GM19240 (cell line): ENCODE results near the gene ADAM8.
"Not testable (repeated sequence)": the region's sequence is repeated elsewhere in the genome, so short reads cannot be mapped to it uniquely, and the experiment has no call there.

ENCODE experiments used
- DNase-seq: peaks from one replicate; pipeline ENCODE4 v3.0.0; 2011; ENCODE audit warnings: low spot score; ENCODE audit not compliant: insufficient read length

Gene ADAM8

DNA sequence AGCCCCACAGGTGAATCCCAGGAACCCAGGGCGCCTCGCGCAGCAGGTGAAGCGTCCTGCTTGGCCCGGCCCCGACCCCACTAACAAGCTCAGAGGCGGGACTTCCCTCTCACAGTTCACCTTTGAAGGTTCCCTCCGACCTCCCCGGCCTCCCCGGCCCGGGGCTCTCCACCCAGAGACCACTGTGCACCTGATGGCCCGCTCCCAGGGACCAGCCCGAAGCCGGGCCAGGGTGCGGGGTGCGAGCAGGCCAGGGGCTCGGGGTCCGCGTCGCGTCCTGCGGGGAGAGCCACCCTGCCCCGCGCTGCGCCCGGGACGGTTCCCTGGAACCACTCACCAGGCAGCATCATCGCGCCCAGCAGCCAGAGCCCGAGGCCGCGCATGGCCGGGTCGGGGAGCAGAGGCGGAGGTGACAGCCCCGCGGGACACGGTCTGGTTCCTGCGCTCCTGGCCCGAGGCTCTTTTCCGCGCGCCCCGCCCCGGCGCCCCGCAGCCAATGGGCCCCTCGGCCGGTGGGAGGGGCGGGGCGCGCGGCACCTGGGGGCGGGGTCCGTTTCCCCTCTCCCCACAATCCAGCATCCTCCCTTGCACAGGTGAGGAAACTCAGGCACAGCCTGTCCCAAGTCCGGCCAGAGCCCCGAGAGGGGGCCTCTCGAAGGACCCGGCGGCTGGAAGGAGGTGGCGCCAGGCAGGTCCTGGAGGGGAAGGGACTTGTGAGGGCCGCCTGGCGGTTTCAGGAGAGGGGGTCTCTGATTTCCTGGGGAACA, at the start of gene ADAM8:
ADAM8 (minus strand) TSS at position 434 of the 767 bp plus-strand sequence; CDS start at position 383, 51 bp downstream.
- DNase-seq: peak; percentile 88

DNA sequence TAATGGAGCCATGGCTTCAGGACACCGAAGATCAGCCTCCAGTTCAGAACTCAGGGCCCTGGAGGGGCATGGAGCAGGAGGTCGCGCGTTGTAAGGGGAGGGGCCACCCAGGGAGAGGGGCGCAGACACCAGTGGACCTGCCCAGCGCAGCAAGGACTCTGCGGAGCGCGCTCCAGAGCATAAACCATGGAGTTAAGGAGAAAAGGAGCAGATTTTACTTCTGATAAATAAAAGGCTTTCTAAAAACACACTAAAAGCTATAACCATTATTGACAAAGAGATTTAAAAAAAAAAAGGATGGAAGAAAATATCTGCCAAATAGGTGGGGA, 49.5 kb upstream of the ADAM8 start:
- no peak for DNase-seq

GRCh38 chr10:133325440-133326222, 49.0 kb upstream of the ADAM8 start:
- DNase-seq: no peak

DNA sequence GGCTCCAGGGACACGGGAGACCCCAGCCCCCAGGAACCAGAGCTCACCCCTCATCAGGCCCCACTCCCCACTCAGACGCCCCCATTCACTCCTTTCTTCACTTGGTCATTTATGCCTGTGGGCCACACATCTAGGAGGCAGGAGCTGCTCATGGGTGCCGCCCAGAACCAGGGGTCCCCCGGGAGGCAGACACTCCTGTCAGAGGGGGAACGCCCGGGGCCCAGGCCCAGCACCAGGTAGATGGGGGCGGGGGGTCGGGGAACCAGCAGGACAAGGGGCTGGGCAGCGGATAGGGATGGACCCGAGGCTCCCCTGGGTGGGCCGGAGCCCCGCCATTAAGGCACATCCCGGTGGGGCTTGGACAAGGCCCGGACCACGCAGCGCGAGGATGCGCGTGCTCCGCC, 48.2 kb upstream of the ADAM8 start:
- no peak for DNase-seq

GRCh38 chr10:133324198-133324792, 47.6 kb upstream of the ADAM8 start:
- DNase-seq: no peak

DNA sequence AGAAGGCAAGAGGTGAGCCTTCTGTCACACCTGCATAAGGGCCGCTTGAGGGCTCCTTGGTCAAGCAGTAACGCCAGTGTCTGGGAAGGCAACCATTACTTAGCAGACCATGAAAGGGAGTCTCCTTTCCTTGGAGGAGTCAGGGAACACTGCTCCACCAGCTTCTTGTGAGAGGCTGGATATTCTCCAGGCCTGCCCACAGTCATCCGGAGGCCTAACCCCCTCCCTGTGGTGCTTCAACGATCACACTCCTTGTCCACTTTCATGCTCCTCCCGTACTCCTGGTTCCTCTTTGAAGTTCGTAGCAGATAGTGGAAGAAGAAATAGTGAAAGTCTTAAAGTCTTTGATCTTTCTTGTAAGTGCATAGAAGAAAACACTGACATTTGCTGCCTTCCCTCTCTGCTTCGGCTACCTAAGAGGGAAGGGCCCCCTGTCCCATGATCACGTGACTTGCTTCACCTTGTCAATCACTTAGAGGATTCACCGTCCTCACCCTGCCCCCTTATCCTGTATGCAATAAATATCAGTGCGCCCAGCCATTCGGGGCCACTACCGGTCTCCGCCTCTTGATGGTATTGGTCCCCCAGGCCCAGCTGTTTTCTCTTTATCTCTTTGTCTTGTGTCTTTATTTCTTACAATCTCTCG, 45.5 kb upstream of the ADAM8 start:
- not testable (repeated sequence) for DNase-seq

DNA sequence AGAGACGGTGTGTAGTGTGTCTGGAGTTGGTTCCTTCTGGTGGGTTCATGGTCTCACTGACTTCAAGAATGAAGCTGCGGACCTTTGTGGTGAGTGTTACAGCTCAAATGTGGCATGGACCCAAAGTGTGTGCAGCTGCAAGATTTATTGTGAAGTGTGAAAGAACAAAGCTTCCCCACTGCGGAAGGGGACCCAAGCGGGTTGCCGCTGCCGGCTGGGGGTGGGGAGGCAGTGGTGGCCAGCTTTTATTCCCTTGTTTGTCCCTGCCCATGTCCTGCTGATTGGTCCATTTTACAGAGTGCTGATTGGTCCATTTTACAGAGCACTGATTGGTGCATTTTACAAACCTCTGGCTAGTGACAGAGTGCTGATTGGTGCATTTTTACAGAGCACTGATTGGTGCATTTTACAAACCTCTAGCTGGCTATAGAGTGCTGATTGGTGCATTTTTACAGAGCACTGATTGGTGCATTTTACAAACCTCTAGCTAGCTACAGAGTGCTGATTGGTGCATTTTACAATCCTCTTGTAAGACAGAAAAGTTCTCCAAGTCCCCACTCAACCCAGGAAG, 44.3 kb upstream of the ADAM8 start:
- DNase-seq: not testable (repeated sequence)

DNA sequence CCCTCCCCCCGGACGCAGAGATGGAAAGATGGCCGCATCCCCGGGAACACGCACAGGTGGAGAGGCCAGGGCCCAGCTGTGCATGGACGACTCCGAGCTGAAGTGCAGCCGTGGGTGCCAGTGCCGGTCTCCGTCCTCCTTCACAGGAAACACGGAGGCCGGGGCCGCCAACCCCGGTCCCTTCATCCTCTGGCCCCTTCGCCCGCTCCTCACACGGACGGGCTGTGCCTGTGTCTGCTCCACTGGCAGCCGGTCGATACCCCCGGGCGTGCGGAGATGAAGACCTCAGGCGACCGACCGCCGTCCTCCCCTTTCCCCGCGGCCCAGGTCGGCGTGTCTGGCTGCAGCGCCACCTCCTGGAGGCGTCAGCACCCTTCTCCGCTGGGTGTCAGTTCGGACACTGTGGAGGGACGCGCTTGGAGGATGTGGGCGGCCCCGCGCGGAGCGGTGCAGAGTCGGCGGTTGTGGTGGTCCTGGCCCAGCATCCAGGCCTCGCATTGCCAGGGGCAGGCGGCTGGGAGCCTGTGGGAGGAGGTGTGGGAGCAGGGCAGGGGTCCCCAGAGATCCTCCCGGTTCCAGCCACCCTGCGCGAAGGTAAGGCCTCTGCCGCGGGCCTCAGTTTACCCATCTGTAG, 41.9 kb upstream of the ADAM8 start:
- no peak for DNase-seq

DNA sequence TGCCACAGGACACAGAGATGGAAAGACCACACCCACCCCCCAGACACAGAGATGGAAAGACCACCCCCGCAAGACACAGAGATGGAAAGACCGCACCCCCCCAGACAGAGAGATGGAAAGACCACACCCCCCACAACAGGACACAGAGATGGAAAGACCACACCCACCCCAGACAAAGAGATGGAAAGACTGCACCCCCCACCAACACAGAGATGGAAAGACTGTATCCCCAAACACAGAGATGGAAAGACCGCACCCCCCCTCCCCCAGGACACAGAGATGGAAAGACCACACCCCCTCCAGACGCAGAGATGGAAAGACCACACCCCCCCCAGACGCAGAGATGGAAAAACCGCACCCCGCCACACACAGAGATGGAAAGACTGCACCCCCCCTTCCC, 40.1 kb upstream of the ADAM8 start:
- no peak for DNase-seq

GRCh38 chr10:133316266-133316665, 39.6 kb upstream of the ADAM8 start:
- no peak for DNase-seq

GRCh38 chr10:133315847-133316246, 39.2 kb upstream of the ADAM8 start:
- no peak for DNase-seq

DNA sequence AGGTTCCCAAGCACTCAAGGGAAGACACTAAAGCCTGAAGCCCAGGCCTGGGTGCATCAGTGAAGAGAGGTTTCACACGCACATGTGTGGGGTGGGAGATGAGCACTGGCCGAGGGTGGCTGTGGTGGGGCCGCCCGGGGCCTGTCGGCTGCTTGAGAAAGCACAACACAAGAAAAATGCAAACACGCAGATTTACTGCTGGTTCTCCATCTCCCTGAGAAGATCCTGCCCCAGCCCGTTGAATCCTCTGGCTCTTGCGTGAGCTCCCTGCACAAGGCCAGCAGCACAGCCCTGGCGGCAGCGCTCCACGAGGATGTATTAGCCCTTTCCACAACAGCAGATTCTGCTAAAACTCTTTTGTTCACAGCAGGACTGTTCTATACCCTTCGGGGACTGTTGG, 38.2 kb upstream of the ADAM8 start:
- DNase-seq: no peak

DNA sequence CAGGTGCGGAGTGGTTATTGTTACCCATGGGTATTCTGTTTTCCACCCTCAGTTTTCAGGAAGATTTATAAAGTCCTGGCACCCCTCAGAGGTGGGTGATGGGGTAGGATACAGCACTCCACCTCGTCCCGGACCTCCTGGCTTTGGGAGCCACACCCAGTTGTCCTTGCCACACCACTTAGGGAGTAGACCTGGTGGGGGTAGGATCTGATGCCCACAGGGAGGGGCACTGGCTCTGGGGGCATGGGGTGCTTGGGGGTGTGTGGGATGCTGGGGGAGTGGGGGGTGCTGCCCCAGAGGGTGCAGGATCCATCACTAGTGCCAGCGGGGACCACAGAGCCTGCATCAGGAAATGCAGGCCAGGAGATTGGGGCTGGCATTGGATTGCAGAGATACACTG, 36.5 kb upstream of the ADAM8 start:
- DNase-seq: no peak

DNA sequence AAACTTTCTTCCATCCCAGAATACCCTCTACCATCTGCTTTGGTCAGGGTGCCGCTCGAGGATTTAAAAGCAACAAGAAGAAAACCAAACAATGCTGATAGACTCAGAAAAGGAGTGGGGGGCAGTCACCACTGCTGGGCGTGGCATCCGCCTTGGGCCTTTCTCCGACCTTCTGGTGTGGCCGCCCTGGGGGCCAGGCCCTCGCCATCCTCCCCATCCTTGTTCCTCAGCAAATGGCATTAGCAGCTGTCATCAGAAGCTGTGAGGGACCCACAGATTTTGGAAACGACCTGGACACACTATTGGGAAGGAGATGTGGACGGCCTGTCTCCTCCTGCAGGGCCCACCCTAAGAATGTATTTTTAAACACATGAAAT, 36.1 kb upstream of the ADAM8 start:
- DNase-seq: no peak

DNA sequence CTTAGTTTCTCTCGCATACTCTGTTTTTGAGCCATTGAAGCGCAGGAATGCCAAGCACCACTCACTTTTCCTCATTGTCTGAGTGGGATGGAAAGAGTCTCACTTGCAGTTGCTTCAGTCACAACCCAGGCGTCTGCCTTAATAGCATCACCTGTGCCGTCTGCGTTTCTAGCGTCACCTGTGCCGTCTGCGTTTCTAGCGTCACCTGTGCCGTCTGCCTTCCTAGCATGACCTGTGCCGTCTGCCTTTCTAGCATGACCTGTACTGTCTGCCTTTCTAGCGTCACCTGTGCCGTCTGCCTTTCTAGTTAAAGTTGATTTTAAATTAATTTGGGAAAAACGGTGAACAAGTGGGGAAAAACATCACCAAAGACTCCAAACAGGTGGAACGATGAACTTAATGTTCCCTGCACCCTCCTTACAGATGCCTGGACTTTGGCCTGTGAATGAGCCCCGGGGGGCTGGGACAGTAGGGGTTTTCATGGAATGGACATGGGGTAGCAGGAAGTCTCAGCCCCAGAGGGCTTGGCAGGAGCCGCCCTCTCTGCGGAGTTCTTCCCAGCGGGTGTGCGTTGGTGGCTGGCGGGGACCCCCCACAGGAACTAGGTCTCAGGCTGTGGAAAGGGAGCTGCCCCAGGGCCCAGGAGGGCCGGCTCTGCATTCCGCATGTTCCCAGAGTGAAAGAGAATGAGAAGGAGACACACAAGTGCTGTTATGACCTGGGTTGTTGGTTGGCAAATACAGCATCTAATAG, 35.5 kb upstream of the ADAM8 start:
- DNase-seq: no peak

DNA sequence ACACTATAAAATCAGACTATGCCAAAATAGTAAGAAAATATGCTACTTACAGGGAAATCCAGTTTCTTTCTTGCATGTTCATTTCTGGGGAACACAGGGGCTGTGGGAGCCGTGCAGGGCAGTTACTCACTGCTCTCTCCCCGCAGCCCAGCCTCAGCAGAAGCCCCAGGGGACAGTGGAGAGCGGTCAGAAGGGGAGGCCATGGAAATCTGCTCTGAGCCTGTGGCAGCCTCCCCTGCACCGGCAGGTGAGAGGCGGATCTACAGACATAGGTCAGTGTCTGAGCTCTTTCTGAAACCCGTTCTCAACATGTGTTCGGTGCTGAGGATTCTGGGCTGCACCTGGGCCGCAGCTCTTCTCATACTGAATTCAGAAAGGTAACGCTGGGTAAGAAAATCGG, 34.9 kb upstream of the ADAM8 start:
- DNase-seq: no peak

DNA sequence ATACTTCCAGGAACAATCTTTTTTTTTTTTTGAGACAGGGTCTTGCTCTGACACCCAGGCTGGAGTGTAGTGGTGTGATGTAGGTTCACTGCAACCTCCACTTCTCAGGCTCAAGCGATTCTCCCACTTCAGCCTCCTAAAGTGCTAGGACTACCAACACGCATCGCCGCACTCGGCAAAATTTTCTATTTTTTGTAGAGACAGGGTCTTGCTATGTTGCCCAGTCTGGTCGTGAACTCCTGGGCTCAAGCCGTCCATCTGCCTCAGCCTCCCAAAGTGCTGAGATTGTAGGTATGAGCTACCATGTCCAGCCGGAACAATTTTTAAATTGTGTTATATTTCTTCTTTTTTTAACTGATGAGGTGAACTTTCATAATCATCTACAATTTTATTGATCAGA, 34.1 kb upstream of the ADAM8 start:
- no peak for DNase-seq

DNA sequence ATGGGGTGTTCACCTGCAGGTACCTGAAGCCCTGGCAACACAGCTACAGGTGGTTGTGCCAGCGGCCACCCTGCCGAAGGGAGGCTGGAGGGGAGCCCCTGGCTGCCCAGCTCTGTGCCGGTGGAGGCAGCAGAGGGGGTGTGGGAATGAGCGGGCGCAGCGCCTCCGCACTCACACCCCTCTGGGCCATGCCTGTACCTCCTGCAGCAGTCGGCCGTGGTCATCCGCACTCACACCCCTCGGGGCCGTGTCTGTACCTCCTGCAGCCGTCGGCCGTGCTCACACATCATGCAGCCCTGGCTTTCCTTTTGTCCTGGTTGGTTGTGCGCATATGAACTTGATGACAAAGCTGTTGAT, 33.7 kb upstream of the ADAM8 start:
- DNase-seq: no peak

- DNase-seq: no peak
These were observed 33.2 kb upstream of the ADAM8 start for GRCh38 chr10:133309720-133310398.

DNA sequence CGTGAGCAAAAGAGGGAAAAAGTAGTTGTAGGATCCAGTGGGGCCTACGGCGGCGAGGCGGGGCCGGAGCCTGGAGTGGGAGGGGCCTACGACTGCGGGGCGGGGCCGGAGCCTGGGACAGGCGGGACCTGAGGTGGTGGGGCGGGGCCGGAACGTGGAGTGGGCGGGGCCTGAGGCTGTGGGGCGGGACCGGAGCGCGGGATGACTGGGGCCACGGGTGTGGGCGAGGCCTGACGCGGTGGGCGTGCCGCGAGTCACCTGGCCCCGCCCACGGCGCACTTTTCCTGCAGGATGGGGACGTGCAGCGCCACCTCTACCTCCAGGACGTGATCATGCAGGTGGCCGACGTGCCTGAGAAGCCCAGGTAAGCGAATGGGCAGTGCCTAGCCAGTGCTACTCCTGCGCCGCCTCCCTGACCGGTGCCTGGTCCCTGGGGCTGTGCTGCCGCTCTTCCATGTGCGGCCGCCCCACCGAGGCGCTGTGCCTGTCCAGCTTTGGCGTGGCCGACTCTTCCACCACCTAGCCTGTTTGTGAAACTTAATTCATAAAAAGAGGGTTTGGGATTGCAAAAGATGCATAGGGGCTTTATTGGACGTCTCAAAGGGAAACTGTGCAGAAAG, 32.5 kb upstream of the ADAM8 start:
- peak; percentile 83 for DNase-seq
